GM20000 (cell line): ENCODE data around the gene ARHGEF6.
"Not testable (repeated sequence)": the region's sequence is repeated elsewhere in the genome, so short reads cannot be mapped to it uniquely, and the experiment has no call there.

Experiments
- DNase-seq: peaks from one replicate; pipeline ENCODE4 v3.0.0; 2012; ENCODE audit warnings: low spot score
- TF ChIP-seq, protein P1 (sequence below): IDR thresholded peaks from 2 replicates; pipeline ENCODE4 v1.5.1; 2012; ENCODE audit warnings: mild to moderate bottlenecking, control low read depth; ENCODE audit errors: extremely low read depth, missing control alignments

ARHGEF6 gene

DNA sequence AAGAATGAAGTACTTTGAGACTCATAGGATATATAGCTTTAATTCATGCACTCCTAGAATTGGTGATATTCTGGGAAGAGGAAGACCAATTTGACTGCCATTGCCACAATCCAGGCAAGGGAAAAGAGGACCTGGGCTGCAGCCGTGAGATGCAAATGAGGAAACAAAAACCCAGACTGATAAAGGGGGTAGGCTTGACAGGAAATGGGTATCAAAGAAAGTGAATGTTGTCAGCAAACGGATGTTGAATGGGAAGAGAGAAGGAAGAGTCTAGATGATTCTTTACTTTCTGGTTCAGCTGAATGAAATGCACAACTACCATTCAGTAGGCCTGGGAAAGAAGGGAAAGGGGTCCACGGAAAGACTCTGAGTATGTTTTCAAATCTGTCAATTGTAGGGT, 17.1 kb upstream of the ARHGEF6 start:
- TF ChIP-seq, protein P1, sequence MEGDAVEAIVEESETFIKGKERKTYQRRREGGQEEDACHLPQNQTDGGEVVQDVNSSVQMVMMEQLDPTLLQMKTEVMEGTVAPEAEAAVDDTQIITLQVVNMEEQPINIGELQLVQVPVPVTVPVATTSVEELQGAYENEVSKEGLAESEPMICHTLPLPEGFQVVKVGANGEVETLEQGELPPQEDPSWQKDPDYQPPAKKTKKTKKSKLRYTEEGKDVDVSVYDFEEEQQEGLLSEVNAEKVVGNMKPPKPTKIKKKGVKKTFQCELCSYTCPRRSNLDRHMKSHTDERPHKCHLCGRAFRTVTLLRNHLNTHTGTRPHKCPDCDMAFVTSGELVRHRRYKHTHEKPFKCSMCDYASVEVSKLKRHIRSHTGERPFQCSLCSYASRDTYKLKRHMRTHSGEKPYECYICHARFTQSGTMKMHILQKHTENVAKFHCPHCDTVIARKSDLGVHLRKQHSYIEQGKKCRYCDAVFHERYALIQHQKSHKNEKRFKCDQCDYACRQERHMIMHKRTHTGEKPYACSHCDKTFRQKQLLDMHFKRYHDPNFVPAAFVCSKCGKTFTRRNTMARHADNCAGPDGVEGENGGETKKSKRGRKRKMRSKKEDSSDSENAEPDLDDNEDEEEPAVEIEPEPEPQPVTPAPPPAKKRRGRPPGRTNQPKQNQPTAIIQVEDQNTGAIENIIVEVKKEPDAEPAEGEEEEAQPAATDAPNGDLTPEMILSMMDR = no peak
- no peak for DNase-seq

DNA sequence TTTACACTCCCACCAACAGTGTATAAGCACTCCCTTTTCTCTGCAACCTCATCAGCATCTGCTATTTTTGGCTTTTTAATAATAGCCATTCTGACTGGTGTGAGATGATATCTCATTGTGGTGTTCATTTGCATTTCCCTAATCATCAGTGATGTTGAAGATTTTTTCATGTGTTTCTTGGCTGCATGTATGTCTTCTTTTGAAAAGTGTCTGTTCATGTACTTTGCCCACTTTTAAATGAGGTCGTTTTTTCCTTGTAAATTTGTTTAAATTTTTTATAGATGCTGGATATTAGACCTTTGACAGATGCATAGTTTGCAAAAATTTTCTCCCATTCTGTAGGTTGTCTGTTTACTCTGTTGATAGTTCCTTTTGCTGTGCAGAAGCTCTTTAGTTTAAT, 14.4 kb upstream of the ARHGEF6 start:
- DNase-seq = not testable (repeated sequence)

DNA sequence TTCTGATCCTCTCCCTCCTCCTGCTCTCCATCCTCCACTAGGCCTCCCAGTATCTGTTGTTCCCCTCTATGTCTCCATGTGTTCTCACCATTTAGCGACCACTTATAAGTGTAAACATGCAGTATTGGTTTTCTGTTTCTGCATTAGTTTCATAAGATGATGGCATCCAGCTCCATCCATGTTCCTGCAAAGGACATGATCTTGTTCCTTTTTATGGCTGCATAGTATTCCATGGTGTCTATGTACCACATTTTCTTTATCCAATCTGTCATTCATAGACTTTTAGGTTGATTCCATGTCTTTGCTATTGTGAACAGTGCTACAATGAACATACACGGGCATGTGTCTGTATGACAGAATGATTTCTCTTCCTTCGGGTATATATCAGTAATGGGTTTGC, 13.9 kb upstream of the ARHGEF6 start:
- not testable (repeated sequence) for DNase-seq

- TF ChIP-seq, protein P1 = no peak
- DNase-seq = no peak
Observed at GRCh38 chrX:136794080-136794479, 13.3 kb upstream of the ARHGEF6 start.

- TF ChIP-seq, protein P1 = no peak
- no peak for DNase-seq
Observed at GRCh38 chrX:136789856-136790255, 9.1 kb upstream of the ARHGEF6 start.

GRCh38 chrX:136784231-136784630, 3.5 kb upstream of the ARHGEF6 start:
- TF ChIP-seq, protein P1 = no peak
- no peak for DNase-seq

DNA sequence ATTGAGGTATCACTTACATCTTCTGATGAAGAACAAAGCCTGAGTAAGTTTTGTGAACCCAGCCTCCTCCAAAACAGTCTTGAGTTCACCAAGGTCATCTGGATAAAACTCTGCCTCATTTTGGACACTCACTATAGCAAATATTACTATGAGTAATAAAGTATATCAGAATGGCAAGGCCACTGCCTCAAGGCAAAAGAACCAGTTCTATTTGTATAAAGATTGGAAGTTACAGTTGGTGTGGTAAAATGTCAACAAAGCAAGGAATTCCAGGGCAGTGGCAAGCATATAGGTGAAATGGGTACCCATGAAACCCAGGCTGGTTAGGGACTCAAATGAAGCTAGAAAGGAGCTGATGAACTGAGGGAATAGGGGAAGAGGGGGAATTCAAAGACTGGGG, 2.4 kb upstream of the ARHGEF6 start:
- TF ChIP-seq, protein P1 = no peak

GRCh38 chrX:136781180-136781797, 557 bp upstream of the ARHGEF6 start:
- TF ChIP-seq, protein P1 = no peak
- DNase-seq = no peak

More for the DNA sequence above, 2.4 kb upstream of the ARHGEF6 start:
- DNase-seq = no peak
